Upper lobe of left lung (tissue), 4 donors: ENCODE measurements around the gene NNAT.

Experiments
- CTCF ChIP-seq, 6 experiments: fragments of 450-650 bp in 4 of 6; fragments of 200-600 bp in 2 of 6; sonication (generic) in 2 of 6; IDR thresholded peaks; one replicate each; pipeline ENCODE4 v1.5.1; 2016 to 2019; ENCODE audit warnings: antibody characterized with exemption in 6 of 6
- EP300 ChIP-seq, 4 donors: sonication (generic); formaldehyde crosslinking; IDR thresholded peaks; one replicate each; pipeline ENCODE4 v1.5.1; 2017; ENCODE audit warnings: antibody characterized with exemption in 4 of 4, control low read depth in 2 of 4
- POLR2A ChIP-seq, 4 donors: fragments of 450-650 bp; IDR thresholded peaks; one replicate each; pipeline ENCODE4 v1.5.1; 2016 to 2017; ENCODE audit warnings: antibody characterized with exemption in 4 of 4, mild to moderate bottlenecking in 2 of 4
- POLR2AphosphoS5 ChIP-seq, 2 donors: sonication (generic); formaldehyde crosslinking; IDR thresholded peaks; one replicate each; pipeline ENCODE4 v1.5.1; 2017; ENCODE audit warnings: antibody characterized with exemption in 2 of 2

DNA sequence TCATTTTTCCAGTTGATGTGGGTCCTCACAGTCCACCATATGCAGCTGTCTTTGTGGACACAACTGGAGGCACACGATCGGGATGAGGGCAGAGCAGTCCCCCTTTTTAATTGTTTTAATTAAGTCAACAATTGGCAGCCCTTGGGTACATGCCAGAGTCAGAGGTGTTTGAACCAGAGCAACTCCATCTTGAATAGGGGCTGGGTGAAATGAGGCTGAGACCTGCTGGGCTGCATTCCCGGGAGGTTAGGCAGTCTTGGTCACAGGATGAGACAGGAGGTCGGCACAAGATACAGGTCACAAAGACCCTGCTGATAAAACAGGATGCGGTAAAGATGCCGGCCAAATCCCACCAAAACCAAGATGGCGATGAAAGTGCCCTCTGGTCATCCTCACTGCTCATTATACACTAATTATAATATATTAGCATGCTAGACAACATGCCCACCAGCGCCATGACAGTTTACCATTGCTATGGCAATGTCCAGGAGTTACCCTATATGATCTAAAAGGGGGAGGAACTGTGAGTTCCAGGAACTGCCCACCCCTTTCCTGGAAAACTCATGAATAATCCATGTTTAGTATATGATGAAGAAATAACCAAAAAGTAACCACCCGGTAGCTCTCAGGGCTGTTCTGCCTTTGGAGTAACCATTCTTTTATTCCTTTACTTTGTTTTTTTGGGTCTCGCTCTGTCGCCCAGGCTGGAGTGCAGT is 38.4 kb downstream of the NNAT start:
- TF ChIP-seq CTCF (IDR thresholded peaks at IDR 0.05): no peak
- no peak for TF ChIP-seq POLR2AphosphoS5 (IDR thresholded peaks at IDR 0.05)
- TF ChIP-seq POLR2A (IDR thresholded peaks at IDR 0.05): no peak
- TF ChIP-seq EP300 (IDR thresholded peaks at IDR 0.05): no peak
